GM12872 (cell line): ENCODE results near the gene FCRL6.

Source experiments
- CTCF ChIP-seq: IDR thresholded peaks from 3 replicates; pipeline ENCODE4 v1.5.1; 2011; ENCODE audit warnings: low read depth, mild to moderate bottlenecking, low read length, moderate library complexity; ENCODE audit not compliant: insufficient read depth

FCRL6 gene

GRCh38 chr1:159859767-159860322 lies 57.7 kb downstream of the FCRL6 start:
- TF ChIP-seq CTCF = no peak

GRCh38 chr1:159860456-159860855 lies 58.3 kb downstream of the FCRL6 start:
- TF ChIP-seq CTCF = no peak

GRCh38 chr1:159861218-159861617 lies 59.1 kb downstream of the FCRL6 start:
- no peak for TF ChIP-seq CTCF

GRCh38 chr1:159862031-159862430 lies 59.9 kb downstream of the FCRL6 start:
- no peak for TF ChIP-seq CTCF

- TF ChIP-seq CTCF = no peak
Observed at GRCh38 chr1:159862557-159862956, 60.4 kb downstream of the FCRL6 start, which contains the start of gene VSIG8. VSIG8 (minus strand) TSS chr1:159862657; CDS start chr1:159862521, 136 bp downstream.

GRCh38 chr1:159864262-159864661 lies 62.1 kb downstream of the FCRL6 start:
- no peak for TF ChIP-seq CTCF
